Spleen (tissue), 11 donors: ENCODE data around the gene SHOX. TPM values are rescaled to one million over a fixed set of nuclear protein-coding genes. Genes with fewer than 3 reads are reported as not detected.

ENCODE experiments used
- DNase-seq: peaks from one replicate; pipeline ENCODE4 v3.0.0-alpha.2; 2020
- H3K27ac ChIP-seq, 8 donors: fragments of 200-600 bp; sonication (generic) in 7 of 8; 1 replicate in 4 of 8; 2 replicates in 4 of 8; pipeline versions ENCODE4 v1.5.0 to v1.8.0; 2016 to 2021; ENCODE audit warnings: inconsistent platforms in 4 of 8, mild to moderate bottlenecking in 4 of 8, moderate library complexity in 1 of 8
- H3K27me3 ChIP-seq, 7 donors: fragments of 200-600 bp; sonication (generic) in 6 of 7; replicated peaks in 1 of 7; 1 replicate in 4 of 7; 2 replicates in 3 of 7; pipeline versions ENCODE4 v1.5.0 to v1.8.0; 2016 to 2021; ENCODE audit warnings: inconsistent platforms in 3 of 7, mild to moderate bottlenecking in 1 of 7
- H3K36me3 ChIP-seq, 6 donors: fragments of 200-600 bp; sonication (generic) in 5 of 6; 1 replicate in 4 of 6; 2 replicates in 2 of 6; pipeline versions ENCODE4 v1.5.0 to v1.8.0; 2016 to 2021; ENCODE audit warnings: inconsistent platforms in 2 of 6
- H3K4me1 ChIP-seq, 6 donors: fragments of 200-600 bp; sonication (generic) in 5 of 6; 1 replicate in 3 of 6; 2 replicates in 3 of 6; pipeline versions ENCODE4 v1.5.0 to v1.8.0; 2016 to 2021; ENCODE audit warnings: inconsistent platforms in 3 of 6
- H3K4me3 ChIP-seq, 8 donors: fragments of 200-600 bp; sonication (generic) in 7 of 8; 1 replicate in 4 of 8; 2 replicates in 4 of 8; pipeline versions ENCODE4 v1.5.0 to v1.8.0; 2016 to 2021; ENCODE audit warnings: inconsistent platforms in 4 of 8, mild to moderate bottlenecking in 4 of 8, moderate library complexity in 2 of 8
- H3K9me3 ChIP-seq, 8 donors: fragments of 200-600 bp; sonication (generic) in 7 of 8; 1 replicate in 4 of 8; 2 replicates in 4 of 8; pipeline versions ENCODE4 v1.5.0 to v1.8.0; 2016 to 2021; ENCODE audit warnings: inconsistent platforms in 4 of 8
- POLR2A ChIP-seq, 3 donors: fragments of 450-650 bp; IDR thresholded peaks; one replicate each; pipeline ENCODE4 v1.5.1; 2017; ENCODE audit warnings: antibody characterized with exemption in 3 of 3, mild to moderate bottlenecking in 1 of 3
- POLR2AphosphoS5 ChIP-seq, 3 donors: sonication (generic); formaldehyde crosslinking; IDR thresholded peaks; one replicate each; pipeline ENCODE4 v1.5.1; 2017; ENCODE audit warnings: antibody characterized with exemption in 3 of 3
- WGBS, 5 donors: extraction: QIAGEN DNeasy Blood & Tissue Kit in 3 of 5; methylation state at CpG; one replicate each; pipeline versions ENCODE4 v1.1.5 to v1.1.7; 2013 to 2018; 5-methylcytosine and 5-hydroxymethylcytosine counted together
- intact Hi-C: fragments of 100-400 bp; cut with DNase I; formaldehyde crosslinking; loops from one replicate; pipeline ENCODE4 v1.15.0; 2023; ENCODE audit warnings: low total_unique reads
- polyA plus RNA-seq, 3 donors: library from polyadenylated mRNA; stranded (reverse); fragments of 200-250 nt; gene quantifications; one replicate each; pipeline ENCODE4 v1.2.1, GENCODE V29; 2013
- total RNA-seq, 7 donors: library from RNA; depleted of rRNA in 3 of 7; stranded (reverse); fragments of >200 nt in 3 of 7; fragmentation: NEBNext Ultra II Directional in 4 of 7; extraction: Animal tissue kit (Norgen Biotek cat#: 25700) in 4 of 7; gene quantifications; one replicate each; pipeline versions ENCODE4 v1.1.0 to v1.2.1, GENCODE V29; 2016 to 2021
- TF ChIP-seq, protein P1 (sequence below), 11 experiments: fragments of 200-600 bp in 7 of 11; fragments of 450-650 bp in 4 of 11; sonication (generic) in 4 of 11; IDR thresholded peaks in 8 of 11; conservative IDR thresholded peaks in 3 of 11; 1 replicate in 7 of 11; 2 replicates in 4 of 11; pipeline versions ENCODE4 v1.4.0 to v1.8.0; 2016 to 2021; ENCODE audit warnings: antibody characterized with exemption in 11 of 11, inconsistent platforms in 4 of 11, mild to moderate bottlenecking in 1 of 11
- donor health status: healthy with polysubstance abuse.
- donor health status: DM: no; HTN: no; CAD: no; lungs with moderate emphysema.
- donor health status: DM: no; HTN: no; CAD: no.
- donor health status: Bipolar disorder and iron deficiency.
- donor health status: healthy.
- donor health status: DM: no; HTN: no; CAD: no.
- donor health status: DM: yes; HTN: yes; CAD: no.

SHOX gene
- total and polyA plus RNA-seq, 10 donors = not detected

DNA sequence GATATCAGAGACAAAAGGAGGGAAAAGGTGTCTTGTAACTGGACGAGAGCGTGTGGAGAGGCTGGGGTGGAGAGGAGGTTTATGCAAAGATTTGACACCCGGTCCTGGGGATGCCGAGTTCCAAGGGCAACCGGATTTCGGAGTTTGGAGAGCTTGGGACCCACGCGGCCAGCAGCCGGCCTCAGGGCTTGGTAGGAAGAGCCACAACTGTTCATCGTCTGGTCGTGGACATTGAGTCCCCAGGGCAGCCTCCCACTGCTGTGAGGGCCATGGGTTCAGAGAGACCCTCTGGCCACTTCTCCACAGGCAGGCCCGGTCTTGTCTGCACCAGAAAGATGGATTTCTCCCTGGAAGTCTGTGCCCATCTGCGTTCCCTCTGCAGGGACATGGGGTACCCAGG is 46.8 kb downstream of the SHOX start:
- DNase-seq = peak; percentile 71
- Histone ChIP-seq H3K4me3 (no peak overlapping the region), H3K9me3 (peaks cover 0 to 4% (median 0%) of the 10 kb centered on the region in 8 donors), H3K36me3 (no peaks in the 10 kb centered on the region), H3K4me1 (no peaks in the 10 kb centered on the region), H3K27me3 (peaks cover 0 to 5% (median 0%) of the 10 kb centered on the region in 7 donors), H3K27ac (no peak overlapping the region)
- 80 to 91% (median 88%) methylated on average over 12 to 13 of the region's 13 CpGs for WGBS, 5 donors
- intact Hi-C loops = no loop called here
- TF ChIP-seq, protein P1, sequence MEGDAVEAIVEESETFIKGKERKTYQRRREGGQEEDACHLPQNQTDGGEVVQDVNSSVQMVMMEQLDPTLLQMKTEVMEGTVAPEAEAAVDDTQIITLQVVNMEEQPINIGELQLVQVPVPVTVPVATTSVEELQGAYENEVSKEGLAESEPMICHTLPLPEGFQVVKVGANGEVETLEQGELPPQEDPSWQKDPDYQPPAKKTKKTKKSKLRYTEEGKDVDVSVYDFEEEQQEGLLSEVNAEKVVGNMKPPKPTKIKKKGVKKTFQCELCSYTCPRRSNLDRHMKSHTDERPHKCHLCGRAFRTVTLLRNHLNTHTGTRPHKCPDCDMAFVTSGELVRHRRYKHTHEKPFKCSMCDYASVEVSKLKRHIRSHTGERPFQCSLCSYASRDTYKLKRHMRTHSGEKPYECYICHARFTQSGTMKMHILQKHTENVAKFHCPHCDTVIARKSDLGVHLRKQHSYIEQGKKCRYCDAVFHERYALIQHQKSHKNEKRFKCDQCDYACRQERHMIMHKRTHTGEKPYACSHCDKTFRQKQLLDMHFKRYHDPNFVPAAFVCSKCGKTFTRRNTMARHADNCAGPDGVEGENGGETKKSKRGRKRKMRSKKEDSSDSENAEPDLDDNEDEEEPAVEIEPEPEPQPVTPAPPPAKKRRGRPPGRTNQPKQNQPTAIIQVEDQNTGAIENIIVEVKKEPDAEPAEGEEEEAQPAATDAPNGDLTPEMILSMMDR (IDR thresholded peaks at IDR 0.05 in 8 of 11, conservative IDR thresholded peaks at IDR 0.05 in 3 of 11) = no peak
- TF ChIP-seq POLR2A (IDR thresholded peaks at IDR 0.05) = no peak
- no peak for TF ChIP-seq POLR2AphosphoS5 (IDR thresholded peaks at IDR 0.05)

DNA sequence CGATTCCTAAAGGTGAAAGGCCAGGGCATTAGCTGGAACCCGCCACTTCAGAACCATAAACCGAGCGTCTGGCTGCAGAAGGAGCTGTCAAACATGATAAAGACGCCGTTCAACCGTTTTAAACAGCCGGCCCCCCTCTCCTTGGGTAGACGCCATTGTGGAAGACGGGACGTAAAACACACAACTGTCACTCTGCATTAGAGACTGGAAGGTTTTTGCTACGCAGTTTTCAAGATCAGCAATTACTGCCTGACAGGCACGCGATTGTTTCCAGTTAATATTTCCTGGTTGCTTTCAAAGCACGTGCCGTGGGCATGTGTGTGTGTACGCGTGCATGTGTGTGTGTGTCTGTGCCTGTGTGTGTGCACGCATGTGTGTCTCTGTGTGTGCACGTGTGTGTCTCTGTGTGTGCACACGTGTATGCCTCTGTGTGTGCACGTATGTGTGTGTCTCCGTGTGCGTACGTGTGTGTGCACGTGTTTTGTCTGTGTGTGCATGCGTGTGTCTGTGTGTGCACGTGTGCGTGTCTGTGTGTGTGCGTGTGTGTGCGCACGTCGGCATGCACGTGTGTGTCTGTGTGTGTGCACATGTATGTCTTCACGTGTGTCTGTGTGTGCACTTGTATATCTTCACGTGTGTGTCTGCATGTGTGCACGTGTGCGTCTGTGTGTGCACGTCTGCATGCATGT is 48.8 kb downstream of the SHOX start:
- Histone ChIP-seq H3K4me1 (no peaks in the 10 kb centered on the region), H3K36me3 (no peaks in the 10 kb centered on the region), H3K27ac (no peak overlapping the region), H3K9me3 (peaks cover 0 to 4% (median 0%) of the 10 kb centered on the region in 8 donors), H3K27me3 (peaks cover 0 to 4% (median 0%) of the 10 kb centered on the region in 7 donors), H3K4me3 (no peak overlapping the region)
- intact Hi-C loops = no loop called here
- WGBS, 5 donors = 66 to 78% (median 70%) methylated on average over 39 of the region's 39 CpGs
- peak; percentile 25 for DNase-seq
- TF ChIP-seq, protein P1 (IDR thresholded peaks at IDR 0.05 in 8 of 11, conservative IDR thresholded peaks at IDR 0.05 in 3 of 11) = no peak
- TF ChIP-seq POLR2AphosphoS5 (IDR thresholded peaks at IDR 0.05) (no peak), POLR2A (IDR thresholded peaks at IDR 0.05) (no peak)

DNA sequence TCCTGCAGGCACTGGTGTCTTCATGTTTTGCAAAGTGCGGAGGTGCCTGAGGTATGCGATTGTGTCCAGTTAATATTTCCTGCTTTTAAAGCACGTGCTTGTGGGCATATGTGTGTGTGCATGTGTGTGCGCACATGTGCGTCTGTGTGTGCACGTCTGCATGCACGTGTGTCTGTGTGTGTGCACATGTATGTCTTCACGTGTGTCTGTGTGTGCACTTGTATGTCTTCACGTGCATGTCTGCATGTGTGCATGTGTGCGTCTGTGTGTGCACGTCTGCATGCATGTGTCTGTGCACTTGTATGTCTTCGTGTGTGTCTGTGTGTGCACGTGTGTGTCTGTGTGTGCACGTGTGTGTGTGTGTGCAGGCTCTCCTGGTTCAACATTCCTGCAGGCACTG is 49.5 kb downstream of the SHOX start:
- WGBS, 5 donors = 88 to 95% (median 93%) methylated on average over 14 of the region's 14 CpGs

DNA sequence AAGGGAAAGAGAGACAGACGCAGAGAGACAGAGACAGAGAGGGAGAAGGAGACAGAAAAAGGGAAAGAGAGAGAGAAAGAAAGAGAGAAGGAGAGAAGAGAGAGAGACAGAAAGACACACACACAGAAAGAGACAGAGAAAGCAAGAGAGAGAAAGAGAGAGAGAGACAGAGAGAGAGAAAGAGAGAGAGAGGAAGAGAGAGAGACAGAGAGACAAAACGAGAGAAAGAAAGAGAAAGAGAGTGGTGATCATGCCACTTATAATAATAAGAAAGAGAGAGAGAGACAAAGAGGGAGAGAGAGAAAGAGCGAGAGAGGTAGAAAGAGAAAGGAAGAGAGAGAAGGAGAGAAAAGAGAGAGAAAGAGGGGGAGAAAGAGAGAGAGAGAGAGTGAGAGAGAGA is 51.4 kb downstream of the SHOX start:
- DNase-seq = no peak
- TF ChIP-seq POLR2AphosphoS5 (IDR thresholded peaks at IDR 0.05) = no peak
- TF ChIP-seq, protein P1 (IDR thresholded peaks at IDR 0.05 in 8 of 11, conservative IDR thresholded peaks at IDR 0.05 in 3 of 11) = no peak
- TF ChIP-seq POLR2A (IDR thresholded peaks at IDR 0.05) = no peak
- intact Hi-C loops = no loop called here
- Histone ChIP-seq H3K4me3 (no peak overlapping the region), H3K9me3 (peaks cover 0 to 10% (median 0%) of the 10 kb centered on the region in 8 donors), H3K27me3 (peaks cover 0 to 4% (median 0%) of the 10 kb centered on the region in 7 donors), H3K27ac (no peak overlapping the region), H3K4me1 (no peaks in the 10 kb centered on the region), H3K36me3 (no peaks in the 10 kb centered on the region)
- WGBS, 5 donors = 84 to 92% (median 88%) methylated on average over 3 of the region's 3 CpGs

More for the DNA sequence above, 49.5 kb downstream of the SHOX start:
- Histone ChIP-seq H3K27me3 (peaks cover 0 to 4% (median 0%) of the 10 kb centered on the region in 7 donors), H3K4me3 (no peak overlapping the region), H3K36me3 (no peaks in the 10 kb centered on the region), H3K4me1 (no peaks in the 10 kb centered on the region), H3K27ac (no peak overlapping the region), H3K9me3 (peaks cover 0 to 6% (median 0%) of the 10 kb centered on the region in 8 donors)
- TF ChIP-seq POLR2A (IDR thresholded peaks at IDR 0.05) (no peak), POLR2AphosphoS5 (IDR thresholded peaks at IDR 0.05) (no peak)
- TF ChIP-seq, protein P1 (IDR thresholded peaks at IDR 0.05 in 8 of 11, conservative IDR thresholded peaks at IDR 0.05 in 3 of 11) = no peak
- intact Hi-C loops = no loop called here
- DNase-seq = no peak
